NCI-H2081 treated with DMSO at 0.1 percent for 48 hours (cell line): ENCODE results near the gene PTGES.

Experiments
- DNase-seq: peaks from one replicate; lab custom pipeline; 2025; lab: John Stamatoyannopoulos, UW

The PTGES gene

DNA sequence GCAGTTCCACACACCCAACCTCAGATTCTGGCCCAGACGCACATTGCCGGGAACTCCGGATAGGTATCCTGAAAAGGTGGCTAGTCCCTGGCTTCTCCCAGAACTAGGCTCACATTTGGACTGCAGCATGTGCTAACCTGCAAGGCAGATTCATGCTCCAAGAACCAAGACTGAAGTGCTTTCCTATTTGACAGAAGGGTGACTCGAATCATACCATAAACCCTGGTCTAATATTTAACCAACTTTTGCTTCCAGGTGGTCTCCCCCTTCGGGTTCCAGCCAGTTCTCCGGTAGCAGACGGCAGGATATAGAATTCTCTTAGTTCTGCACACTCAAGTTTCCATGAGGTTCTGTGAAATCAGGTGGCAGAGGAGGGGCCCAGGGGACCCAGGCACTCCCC is 7.6 kb downstream of the PTGES start:
- DNase-seq = no peak

DNA sequence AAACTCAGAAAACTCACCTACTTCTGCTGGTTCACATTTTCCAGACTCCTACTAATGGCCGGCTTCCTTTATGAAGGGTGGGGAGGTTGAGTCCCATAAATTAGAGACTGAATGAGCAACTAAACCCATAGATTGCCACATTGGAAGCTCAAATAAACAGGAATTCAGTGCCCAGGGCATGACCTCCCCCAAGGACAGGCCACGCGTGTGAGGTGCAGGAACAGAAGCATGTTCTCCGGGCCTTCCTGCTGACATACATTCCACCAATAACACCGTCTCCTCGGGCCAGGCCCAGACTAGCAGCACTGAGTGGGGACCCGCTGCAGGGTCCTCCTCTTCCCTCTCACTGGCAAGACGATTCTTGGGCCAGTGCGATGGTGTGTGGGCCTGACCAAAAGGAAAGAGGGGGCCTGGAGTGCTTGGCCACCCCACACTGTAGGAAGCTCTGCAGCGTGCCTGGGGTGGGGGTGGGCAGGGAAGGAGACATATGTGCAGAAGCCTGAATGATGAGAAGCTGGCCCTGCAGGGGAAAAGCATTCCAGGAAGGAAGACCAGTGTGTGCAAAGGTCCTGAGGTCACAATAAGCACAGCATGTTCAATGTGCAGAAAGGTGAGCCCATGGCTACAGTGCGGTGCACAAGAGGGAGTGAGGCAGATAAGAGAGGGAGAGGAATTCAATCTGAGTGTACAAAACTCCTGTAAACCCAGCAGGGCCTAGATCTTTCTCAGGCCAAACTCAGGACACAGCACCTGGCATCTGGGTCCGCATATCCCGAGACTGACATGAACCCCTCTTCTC is 12.0 kb downstream of the PTGES start:
- no peak for DNase-seq

DNA sequence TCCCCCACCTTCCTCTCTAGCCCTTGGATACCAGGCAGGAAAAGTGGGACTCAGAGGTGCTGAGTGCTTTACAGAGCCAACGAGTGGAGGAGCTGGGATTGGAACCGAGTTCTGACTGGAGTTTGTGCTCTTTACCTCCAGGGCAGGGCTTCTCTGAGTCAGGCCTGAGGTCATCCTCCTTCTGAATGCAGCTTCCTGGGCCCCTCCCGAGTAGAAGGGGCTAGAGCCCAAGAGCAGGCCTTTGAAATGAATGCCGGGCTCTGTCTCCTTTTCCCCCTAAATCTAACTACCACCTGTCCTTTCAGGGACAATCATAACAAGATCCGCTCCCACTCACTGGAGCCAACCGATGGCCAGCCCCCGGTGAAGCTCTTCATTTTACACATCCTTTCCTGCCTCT is 12.7 kb downstream of the PTGES start:
- DNase-seq = no peak

DNA sequence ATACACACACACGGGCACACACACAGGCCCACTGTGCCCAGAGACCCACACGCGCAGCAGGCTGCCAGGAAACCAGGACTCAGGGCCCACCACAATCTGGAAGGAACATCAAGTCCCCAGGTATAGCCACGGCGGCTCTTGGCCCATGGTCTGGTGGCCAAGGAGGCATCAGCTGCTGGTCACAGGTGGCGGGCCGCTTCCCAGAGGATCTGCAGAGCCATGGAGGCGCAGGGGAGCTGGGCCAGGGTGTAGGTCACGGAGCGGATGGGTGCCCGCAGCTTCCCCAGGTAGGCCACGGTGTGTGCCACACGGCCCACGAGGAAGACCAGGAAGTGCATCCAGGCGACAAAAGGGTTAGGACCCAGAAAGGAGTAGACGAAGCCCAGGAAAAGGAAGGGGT is 13.4 kb downstream of the PTGES start:
- no peak for DNase-seq

DNA sequence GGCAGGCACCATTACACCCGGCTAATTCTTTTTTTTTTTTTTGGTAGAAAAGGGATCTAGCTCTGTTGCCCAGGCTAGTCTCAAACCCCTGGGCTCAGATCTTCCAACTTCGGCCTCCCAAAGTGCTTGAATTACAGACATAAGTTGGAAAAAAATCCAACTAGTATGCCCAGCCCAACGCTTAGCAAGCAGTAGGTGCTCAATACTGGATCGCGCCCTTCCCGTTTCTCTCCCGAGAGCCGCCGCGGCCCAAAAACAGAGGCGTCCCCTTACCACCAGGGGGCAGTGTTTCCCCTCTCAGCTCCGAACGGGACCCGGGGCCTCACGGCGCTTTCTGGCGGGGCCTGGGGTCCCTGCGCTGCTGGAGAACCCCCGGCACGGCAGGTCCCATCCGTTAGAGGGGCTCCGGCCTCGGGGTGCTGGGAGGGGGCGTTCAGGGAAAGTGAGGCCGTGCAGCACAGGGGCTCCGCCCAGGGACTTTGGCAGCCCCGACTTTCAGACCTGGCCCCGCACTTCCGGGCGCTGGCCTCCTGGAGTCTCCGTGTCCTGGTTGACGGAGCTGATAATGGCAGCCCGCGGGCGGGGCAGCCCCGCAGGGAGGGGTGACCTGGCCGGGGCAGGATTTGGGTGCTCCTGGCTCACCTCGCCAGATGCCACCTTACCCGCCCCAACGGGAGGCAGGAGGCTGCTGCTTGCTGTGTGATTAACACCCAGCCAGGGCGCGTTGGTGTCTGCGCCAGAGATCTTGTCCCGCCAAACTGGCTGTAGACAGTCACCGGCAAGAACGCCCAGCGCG is 15.2 kb downstream of the PTGES start:
- DNase-seq = no peak

DNA sequence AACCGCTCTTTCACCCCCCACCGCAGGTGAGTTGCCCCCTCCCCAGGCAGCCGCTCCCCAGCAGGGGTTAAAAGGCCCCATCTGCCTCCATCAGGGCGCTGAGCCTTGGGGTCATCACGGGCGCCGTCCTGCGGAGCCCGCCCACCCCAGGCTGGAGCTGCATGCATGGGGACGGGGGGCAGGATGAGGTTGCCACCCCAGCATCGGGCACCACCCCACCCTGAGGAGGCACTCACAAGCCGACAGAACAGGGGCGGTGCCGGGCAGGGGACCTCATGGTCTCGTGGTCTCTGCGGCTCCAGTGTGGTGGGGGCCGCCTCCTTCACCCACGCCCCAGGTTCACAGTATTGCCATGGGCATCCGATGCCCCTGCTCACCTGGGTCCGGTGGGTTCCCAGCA is 16.5 kb downstream of the PTGES start:
- no peak for DNase-seq

DNA sequence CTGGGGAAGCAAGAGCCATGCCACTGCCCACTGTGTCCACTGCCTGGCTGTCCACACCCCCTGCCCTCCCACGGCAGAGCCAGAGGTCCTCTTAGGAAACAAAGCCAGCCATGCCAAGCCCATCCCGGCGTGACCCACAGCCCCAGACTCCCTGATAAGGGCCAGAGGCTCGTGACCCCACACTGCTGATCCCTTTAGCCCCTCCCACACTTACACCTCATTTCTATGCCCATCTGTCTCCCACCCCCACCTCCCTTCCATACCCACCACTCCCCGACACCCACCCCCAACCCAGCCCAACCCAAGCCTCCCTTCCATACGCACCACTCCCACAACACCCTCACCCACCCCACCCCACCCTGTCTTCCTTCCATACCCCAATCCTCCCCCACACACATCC is 17.3 kb downstream of the PTGES start:
- no peak for DNase-seq

DNA sequence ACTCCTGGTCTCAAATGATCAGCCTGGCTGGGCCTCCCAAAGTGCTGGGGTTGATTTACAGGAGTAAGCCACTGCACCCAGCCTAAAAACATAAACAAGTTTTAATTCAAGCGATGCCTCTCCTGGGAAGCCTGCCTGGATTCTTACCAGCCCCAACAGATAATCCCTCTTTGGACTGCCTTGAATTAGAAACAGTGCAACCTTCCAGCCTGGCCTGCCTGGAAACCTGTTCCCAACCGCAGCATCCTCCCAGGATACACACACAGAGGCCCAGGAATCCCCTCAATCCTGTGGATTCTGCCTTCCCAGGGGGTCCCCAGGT is 19.2 kb downstream of the PTGES start:
- no peak for DNase-seq

DNA sequence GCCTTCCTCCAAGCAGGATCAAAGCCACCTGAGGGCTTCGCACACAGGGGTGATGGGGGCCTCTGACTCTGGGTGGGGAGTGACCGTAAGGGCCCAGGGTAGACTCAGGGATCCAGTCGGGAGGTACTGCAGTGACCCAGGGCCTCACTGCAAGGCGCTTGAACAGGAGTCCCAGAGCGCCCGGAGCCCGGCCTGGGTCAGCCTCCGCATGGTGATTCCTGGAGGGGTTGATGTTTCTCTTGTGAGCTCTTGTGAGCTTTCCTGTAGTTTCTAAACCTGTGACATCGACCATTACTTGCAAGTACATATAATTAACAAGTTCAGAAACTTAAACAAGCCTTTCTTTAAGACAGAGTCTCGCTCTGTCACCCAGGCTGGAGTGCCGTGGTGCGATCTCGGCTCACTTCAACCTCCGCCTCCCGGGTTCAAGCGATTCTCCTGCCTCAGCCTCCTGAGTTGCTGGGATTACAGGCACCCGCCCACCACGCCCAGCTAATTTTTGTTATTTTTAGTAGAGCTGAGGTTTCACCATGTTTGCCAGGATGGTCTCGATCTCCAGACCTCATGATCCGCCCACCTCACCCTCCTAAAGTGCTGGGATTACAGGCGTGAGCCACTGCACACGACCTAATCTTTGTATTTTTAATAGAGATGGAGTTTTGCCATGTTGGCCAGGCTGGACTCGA is 19.8 kb downstream of the PTGES start:
- DNase-seq = no peak

DNA sequence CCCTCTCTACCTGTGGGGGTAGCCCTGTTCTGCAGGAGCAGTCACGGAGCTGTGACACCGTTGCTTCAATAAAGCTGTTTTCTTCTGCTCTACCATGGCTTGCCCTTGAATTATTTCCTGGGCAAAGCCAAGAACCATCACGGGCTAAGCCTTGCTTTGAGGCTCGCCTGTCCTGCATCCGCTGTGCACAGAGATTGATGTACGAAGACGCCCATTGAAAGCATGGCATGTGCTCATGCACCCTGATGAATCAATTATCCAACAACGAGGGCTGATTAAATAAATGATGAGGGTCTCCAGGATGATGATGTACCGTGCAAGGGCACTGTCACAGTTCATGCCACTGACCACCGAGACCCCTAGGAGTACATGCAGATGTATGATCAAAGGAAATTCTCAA is 20.7 kb downstream of the PTGES start:
- DNase-seq = no peak

DNA sequence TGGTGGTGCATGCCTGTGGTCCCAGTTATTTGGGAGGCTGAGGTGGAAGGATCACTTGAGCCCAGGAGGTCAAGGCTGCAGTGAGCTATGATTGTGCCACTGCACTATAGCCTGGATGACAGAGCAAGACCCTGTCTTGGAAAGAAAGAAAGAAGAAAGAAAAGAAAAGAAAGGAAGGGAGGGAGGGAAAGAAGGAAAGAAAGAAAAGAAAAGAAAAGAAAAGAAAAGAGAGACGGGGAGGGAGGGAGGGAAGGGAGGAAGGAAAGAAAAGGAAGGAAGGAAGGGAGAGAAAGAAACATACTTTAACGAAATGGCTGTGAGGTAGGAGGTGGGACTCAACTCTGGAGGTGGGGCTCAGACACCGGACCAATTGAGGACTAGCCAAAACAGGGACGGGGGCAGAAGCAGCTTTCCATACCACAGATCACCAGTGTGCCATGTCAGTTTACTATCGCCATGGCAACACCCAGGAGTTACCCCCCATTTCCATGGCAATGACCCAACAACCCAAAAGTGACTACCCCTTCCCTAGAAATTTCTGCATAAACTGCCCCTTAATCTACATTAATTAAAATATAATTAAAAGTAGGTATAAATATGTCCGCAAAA is 21.3 kb downstream of the PTGES start:
- no peak for DNase-seq

DNA sequence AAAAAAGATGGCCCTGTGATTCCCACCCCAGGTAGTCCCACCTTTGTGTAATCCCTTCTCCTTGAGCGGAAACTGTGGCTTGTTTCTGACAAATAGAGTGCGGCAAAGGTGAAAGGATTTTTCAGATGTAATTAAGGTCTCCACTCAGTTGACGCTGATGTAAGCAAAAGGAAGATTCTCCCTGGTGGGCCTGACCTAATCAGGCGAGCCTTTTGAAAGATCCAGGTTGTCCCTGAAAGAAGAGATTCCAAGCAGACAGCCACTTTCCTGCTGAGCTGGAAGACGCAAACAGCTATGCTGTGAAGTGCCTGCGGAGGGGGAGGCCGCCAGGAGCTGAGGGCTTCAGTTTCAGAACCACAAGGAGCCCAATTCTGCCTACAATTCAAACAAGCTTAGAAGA is 24.1 kb downstream of the PTGES start:
- no peak for DNase-seq

DNA sequence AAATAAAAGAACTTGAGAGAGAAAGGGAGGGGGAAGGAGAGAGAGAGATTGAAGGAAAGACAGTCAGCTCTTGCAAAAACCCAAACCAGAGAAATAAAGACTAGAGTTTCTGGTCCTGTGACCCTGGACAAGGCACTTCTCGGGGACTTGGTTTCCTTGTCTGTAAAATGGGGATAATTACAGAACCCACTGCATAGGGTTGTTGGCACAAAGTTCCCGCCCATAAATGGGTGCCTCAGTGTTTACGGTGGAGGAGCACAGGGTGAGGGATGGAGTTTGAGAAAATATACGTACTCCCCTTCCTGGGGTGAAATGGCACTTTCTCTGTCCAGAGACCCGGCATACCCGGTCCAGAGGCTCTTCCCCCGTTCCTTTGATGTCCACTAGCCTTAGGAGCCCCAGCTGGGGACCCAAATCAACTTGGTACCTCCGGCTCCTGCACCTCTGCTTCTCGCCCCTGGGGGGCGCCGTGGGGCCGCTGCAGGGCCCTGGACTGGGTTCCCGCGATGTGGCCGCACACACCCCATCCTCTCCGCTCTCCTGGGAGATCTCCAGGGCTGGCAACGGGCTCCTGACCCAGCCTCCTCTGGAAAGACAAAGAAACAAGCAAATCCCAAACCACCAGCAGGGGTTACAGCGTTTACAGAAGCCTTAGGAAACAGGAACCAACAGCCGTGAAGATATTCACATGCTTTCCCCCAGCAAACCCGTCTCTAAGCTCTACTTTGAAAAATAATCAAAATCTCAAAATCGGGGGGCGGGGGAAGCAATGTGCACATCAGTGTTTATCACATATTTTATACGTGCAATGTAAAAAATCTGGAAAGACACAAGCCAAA is 26.3 kb downstream of the PTGES start:
- peak; percentile 16 for DNase-seq

DNA sequence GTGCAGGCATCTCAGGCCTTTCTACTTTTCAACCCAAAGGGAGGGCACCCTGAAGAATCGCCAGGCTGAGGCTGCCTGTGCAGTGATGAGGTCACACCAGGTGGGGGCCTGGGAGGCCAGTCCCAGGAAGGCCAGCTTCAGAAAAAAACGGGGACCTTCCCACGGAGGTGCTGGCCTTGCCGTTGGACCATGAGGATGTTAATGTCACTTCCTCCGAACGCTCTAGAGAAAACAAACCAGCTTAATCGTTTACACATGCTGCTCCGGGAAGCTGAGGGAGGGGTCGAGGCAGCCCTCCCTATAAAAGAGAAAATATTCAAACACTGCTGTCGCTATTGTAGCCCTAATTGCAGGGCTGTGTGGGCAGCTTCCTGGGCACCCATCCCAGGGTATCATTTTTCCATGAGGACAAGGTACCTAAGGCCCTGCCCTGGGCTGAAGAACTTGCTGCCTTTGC is 27.0 kb downstream of the PTGES start:
- DNase-seq = peak; percentile 26

DNA sequence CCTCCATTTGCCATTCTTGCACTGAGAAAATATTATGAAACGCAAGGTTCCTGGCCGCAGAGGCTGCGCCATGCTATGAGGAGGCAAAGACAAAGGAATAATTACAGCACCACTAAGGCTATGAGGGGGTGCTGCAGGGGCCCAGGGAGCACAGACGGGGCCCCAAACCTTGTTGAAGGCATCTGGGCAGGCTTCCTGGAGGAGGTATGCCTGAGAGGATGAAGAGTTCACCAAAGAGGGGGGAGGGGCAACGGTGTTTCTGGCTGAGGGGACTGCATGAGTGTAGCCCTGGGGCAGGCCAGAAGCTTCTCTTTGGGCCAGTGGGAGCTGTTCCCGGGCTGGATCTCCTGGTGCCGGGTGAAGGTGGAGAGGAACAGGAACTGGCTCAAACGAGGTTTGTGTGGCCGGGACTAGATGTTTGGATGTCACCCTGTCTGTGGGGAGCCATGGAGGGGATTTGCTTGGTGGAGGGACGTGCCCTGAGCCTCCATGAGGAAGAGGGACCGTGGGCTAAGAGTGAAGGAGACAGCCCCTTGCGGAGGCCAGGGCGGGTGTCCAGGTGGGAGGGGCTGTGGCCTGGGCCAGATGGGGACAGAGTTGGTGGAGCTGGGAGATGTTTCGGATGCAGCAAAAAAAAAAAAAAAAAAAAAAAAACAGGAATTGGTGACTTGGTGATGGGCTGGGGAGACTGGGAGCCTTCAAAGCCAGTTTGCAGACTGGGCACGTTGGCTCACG is 28.2 kb downstream of the PTGES start:
- no peak for DNase-seq

DNA sequence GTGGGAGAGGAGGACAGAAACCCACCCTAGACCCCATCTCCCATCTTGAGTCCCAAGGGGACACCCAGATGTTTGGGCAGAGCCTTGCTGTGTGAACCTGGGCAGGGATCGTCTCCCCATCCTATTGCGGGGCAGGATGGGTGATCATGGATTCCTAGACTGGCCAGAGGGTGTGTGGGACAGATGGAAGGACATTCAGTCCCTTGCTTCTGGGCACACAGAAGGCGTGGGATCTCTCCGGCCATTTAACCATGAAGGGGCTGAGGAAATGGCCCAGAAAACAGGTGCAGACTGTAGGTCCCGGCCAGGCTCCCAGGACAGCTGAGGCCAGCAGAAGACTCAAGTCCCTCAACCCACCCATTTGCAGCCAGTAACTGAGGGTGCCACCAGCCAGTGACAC is 29.9 kb downstream of the PTGES start:
- DNase-seq = no peak

DNA sequence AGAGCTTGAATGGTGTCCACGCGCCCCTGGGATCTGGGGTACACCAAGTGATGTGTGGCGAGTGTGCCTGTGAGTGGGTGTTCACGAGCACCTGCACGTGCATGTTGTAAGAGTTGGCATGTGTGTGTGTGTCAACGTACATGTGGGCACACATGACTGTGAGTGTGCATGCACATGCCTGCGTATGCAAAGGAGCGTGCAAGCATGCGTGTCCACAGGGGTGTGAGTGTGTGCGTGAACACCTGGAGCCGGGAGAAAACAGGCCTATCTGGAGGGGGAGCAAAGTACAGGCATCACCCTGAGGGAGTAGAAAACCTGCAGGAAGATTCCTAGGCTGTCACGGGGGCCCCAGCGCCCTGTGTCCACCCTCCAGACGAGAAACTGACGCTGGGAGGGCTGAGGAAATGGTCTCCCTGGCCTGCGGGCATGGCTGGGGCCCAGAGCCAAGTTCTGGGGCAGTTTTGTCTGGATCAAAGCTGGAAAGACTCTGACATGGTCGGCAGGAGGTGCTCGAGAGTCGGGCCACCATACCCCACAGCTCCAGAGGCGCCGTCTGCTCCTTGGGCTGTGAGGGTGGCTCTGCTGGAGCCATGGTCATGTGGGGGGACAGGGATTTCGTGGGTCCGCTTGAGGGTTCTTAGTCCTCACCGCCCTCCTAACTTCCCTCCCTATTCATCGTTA is 31.8 kb downstream of the PTGES start:
- no peak for DNase-seq

DNA sequence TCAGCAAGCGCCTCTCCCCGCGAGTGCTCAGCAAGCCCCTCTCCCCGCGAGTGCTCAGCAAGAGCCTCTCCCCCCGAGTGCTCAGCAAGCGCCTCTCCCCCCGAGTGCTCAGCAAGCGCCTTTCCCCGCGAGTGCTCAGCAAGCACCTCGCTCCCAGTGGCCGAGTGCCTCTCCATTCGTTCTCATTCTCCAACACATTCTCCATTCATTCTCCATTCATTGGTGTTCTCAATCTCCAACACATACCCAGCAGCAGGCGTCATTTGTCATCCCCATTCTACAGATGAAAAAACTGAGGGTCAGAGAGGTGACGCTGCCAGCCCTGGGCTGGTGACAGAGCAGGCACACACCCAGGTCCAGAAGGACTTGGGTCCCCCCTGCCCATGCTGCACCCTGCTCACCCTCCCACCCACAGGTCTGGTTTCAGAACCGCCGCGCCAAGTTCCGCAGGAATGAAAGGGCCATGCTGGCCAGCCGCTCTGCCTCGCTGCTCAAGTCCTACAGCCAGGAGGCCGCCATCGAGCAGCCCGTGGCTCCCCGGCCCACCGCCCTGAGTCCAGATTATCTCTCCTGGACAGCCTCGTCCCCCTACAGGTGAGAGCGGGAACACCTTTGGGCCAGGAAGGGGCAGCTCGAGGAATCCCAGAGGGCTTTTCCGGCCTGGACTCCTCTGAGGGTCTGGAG is 32.5 kb downstream of the PTGES start:
- DNase-seq = no peak

DNA sequence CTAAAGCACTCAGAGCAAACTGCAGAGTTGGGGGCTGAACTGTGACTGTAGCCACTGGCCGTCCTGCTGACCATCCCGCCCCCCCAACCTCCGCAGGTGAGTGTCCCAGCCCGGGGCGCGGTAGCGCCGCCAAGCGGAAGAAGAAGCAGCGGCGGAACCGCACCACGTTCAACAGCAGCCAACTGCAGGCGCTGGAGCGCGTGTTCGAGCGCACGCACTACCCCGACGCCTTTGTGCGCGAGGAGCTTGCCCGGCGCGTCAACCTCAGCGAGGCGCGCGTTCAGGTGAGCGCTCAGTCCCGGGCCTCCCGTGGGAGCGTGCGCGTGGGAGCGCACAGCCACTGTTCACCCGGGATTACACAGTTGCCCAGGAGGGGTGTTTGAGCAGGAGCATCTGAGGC is 33.7 kb downstream of the PTGES start:
- DNase-seq = no peak

DNA sequence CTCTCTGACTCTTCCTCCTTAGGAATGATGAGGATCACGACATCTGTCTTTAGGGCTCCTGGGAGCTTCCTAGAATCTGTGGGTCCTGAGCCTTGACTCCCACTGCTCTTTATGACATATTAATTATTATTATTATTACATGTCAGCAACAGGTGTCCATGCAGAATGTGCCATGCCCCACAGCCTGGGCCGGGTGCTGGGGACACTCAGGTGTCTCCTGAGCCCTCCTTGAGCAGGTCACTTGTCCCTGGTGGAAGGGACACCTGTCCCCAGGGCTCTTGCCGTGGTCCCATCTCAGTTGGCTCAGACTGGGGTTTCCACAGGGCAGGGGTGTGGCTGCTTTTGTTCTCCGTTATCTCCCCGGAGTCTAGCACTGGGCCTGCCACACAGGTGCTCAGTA is 34.2 kb downstream of the PTGES start:
- no peak for DNase-seq
